ENCODE data around the gene INPP5J.
"Not testable (repeated sequence)": the region's sequence is repeated elsewhere in the genome, so short reads cannot be mapped to it uniquely, and the experiment has no call there.

INPP5J gene

GRCh38 chr22:31088233-31088986 is 34.4 kb upstream of the INPP5J start:
- DNase-seq (ENCODE audit: low read depth), result no peak

DNA sequence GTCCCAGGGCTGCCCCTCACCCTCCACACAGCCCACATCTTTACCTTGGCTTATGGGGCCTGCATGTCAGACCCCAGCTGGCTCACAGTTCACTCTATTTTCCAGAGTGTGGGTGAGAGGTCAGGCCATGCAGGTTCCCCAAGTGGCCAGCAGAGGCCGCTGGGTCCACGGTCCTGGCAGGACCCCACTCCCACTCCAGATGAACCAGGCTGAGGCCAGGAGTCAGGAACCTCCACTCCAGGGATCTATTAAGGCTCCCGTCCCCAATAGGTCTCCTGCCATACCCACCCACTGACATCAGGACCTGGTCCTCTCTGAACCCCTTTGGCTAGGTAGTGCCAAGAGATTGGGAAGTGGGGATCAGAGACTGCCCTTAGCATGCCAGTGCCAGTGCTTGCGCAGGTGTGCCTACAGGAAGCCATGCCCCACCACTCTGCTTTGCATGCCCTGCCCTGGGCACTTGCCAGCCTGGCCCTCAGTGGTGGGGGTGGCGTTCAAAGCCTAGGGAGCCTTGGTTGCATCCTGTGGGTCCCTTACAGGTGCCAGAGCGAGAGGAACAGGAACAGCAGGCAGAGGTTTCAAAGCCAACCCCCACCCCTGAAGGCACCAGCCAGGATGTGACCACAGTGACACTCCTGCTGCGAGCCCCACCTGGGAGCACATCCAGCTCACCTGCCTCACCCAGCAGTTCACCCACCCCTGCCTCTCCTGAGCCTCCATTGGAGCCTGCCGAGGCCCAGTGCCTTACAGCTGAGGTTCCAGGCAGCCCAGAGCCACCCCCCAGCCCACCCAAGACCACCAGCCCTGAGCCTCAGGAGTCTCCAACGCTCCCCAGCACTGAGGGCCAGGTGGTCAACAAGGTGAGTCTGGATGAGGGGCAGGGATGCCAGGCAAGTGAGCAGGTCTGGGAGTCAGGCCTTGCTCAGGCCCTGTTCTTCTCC is 33.3 kb upstream of the INPP5J start:
- DNase-seq (ENCODE audit: low read depth), result no peak

DNA sequence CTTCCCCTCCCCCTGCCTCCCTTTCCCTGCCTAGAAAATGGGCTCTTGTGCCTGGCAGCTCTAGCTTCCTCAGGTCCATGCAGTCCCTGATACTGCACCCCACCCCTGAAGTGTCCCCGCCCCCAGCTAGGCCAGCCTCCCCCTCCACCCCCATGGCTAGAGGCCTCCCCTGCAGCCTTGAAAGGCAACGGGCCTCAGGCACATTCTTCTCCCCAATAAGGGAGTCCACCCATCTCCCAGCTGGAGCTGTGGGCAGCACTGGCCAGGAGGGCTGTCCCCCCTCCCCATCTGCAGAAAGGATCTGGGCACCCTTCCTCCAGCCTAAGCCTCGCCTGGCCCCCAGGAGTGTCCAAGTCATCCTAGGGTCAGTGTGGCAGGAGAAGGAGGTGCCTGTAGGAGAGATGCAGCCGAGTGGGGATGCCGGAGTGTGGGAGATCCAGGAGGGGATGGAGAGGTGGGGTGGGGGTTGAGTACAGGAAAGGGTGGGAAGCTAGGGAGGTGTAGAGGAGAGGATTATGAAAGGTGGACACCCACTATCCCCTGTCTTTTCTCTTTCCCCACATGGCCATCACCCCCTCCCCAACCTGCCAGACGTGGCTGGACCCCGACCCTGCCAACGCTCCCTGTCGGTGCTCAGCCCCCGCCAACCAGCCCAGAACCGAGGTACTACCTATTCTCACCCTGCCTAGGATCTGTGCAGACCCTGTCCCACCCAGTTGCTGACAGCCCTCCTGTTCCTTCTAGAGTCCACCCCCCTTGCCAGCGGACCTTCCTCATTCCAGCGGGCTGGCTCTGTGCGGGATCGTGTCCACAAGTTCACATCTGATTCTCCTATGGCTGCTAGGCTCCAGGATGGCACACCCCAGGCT is 32.3 kb upstream of the INPP5J start:
- no peak for DNase-seq (ENCODE audit: low read depth)

DNA sequence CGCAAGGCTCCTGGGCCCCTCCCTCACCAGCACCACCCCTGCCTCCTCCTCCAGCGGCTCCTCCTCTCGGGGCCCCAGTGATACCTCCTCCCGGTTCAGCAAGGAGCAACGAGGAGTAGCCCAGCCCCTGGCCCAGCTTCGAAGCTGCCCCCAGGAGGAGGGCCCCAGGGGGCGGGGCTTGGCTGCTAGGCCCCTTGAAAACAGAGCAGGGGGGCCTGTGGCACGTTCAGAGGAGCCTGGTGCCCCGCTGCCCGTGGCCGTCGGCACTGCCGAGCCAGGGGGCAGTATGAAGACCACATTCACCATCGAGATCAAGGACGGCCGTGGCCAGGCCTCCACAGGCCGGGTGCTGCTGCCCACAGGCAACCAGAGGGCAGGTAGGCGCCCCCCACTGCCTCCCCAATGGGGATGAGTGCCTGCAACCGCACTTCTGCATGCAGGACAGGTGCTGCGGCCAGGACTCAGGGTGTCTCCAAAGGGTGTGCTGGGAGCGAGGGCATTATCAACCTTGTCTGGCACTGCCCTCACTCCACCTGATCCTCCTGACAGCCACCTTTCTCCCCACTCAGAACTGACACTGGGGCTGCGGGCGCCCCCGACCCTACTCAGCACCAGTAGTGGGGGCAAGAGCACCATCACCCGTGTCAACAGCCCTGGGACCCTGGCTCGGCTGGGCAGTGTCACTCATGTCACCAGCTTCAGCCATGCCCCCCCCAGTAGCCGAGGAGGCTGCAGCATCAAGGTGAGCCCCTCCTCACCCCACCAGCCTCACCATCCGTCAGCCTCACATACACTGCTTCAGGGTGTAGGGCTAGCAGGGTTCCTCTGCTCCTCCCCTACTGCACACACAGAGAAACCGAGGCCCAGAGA is 31.4 kb upstream of the INPP5J start:
- DNase-seq (ENCODE audit: low read depth), result no peak

DNA sequence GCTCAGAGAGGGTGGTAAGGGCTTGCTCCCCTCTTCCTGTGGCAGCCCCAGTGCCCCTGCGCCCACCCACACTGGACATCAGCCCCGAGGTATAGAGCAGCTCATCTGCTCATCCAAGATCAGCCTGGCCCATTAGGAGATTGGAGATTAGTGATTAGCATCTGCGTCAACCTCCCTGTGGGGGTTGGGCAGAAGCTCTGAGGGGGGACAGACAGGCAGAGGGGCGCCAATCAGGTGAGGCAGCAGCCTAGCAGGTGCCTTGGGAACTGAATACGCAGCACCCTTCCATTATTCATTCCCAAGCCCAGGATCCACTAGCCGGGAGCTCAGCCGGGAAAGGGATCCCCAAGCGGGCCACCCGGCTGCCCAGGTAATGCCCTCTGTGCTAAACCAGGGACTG is 30.6 kb upstream of the INPP5J start:
- DNase-seq (ENCODE audit: low read depth), result no peak

DNA sequence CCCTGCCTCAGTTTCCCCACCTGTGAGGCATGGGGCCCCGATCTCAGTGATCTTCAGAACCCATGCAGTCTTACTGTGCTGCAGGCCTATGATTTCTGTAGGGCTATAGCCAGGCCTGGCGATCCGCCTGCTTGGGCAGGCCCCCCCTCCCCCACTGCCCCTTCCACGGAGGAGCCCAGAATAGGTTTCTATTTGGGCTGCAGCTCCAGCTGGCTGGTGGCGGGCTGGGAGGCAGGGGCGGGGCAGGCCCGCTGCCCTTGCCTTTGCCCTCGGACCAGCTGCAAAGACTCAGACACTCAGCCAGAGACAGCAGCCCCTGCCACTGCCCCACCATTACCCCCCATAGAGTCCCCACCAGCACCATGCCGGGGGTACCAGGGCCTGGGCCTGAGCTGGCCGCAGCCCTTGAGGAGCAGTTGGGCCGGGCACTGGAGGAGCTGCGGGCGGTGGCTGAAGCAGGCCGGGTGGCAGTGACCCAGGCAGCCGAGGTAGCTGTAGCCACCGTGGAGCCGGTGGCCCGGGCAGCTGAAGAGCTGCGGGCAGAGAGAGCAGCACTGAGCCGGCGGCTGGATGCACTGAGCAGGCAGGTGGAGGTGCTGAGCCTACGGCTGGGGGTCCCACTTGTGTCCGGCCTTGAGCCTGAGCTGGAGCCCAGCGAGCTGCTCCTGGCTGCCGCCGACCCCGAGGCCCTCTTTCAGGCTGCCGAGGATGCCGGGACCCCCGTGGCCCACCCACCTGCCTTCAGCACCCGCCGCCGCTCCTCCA is 29.5 kb upstream of the INPP5J start:
- DNase-seq (ENCODE audit: low read depth), result no peak

- no peak for DNase-seq (ENCODE audit: low read depth)
Observed at GRCh38 chr22:31094021-31094551, 28.7 kb upstream of the INPP5J start.

DNA sequence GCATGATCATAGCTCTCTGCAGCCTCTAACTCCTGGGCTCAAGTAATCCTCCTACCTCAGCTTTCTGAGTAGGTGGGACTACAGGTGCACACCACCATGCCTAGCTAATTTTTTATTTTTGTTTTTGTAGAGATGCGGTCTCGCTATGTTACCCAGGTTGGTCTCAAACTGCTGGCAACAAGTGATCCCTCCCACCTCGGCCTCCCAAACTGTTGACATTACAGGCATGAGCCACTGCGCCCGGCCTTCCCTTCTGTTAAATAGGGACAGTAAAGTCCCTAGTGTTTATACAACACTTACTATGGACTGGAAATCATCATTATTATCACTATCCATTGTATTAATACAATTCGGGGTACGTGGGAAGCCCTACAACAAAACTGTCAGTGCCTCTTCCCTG is 28.0 kb upstream of the INPP5J start:
- no peak for DNase-seq (ENCODE audit: low read depth)

GRCh38 chr22:31095637-31096249 is 27.0 kb upstream of the INPP5J start:
- no peak for DNase-seq (ENCODE audit: low read depth)

DNA sequence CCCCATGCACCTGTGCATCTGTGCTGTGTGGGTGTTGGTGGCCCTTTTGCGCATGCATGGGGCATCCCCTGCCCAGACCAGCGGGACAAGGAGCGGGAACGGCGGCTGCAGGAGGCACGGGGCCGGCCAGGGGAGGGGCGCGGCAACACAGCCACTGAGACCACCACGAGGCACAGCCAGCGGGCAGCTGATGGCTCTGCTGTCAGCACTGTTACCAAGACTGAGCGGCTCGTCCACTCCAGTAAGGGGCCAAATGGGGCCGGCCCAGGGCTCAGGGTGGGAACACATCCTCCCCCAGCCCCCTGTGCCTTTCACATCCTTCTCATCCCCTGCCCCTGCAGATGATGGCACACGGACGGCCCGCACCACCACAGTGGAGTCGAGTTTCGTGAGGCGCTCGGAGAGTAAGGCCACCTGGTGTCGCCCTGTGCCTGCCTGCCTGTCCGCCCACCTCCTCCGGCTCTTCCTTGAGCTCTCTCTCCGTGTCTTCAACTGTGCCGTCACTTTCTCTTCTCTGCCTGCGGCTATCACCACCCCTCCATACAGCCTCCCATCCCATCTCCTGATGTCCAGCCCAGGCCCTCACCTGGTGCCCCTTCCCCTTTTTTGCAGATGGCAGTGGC is 26.0 kb upstream of the INPP5J start:
- DNase-seq (ENCODE audit: low read depth), result no peak

DNA sequence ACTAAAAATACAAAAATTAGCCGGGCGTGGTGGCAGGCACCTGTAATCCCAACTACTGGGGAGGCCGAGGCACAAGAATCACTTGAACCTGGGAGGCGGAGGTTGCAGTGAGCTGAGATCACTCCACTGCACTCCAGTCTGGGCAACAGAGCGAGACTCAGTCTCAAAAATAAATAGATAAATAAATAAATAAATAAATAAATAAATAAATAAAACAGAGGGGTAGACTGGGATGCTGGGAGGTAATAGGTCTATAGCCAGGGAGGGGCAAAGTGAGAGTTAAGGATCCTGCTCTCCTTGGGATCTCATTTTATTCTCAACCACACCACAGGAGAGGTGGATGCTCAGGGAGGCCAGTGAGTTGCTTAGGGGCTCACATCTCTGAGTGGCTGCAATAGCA is 25.2 kb upstream of the INPP5J start:
- DNase-seq (ENCODE audit: low read depth), result not testable (repeated sequence)

DNA sequence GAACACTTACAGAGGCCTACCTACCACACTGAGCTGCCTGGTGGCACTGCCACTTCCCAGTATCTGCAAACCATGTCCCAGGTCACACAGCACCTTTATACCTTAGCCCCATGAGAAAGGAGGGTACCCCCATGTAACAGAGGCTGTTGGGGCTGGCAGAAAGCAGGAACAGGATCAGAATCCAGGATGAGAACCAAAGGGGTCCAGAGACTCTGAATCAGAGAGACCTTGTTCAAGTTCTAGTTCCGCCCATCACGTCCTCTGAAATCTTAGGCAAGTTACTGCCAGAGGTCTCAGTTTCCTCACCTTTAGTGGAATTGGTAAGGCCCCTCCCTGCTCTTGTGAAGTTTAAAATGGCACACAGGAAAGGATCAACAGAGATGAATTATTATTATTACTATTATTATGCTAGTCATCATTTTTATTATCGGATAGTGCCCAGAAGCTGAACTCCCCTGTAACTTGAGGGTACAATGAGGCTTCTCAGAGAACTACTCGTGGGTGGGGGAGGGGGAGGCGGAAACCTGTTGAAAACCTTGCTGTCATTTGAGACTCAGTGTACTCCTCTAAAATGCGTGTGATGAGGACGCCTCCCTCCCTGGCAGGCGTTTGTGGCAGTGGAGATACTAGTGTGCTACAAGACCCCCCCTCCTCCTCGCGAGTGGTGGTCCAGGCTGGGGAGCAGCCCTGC is 24.7 kb upstream of the INPP5J start:
- DNase-seq (ENCODE audit: low read depth), result no peak

GRCh38 chr22:31098632-31099110 is 24.1 kb upstream of the INPP5J start:
- DNase-seq (ENCODE audit: low read depth), result no peak

GRCh38 chr22:31099386-31099785 is 23.4 kb upstream of the INPP5J start:
- no peak for DNase-seq (ENCODE audit: low read depth)

GRCh38 chr22:31099841-31100761 is 22.7 kb upstream of the INPP5J start:
- no peak for DNase-seq (ENCODE audit: low read depth)

DNA sequence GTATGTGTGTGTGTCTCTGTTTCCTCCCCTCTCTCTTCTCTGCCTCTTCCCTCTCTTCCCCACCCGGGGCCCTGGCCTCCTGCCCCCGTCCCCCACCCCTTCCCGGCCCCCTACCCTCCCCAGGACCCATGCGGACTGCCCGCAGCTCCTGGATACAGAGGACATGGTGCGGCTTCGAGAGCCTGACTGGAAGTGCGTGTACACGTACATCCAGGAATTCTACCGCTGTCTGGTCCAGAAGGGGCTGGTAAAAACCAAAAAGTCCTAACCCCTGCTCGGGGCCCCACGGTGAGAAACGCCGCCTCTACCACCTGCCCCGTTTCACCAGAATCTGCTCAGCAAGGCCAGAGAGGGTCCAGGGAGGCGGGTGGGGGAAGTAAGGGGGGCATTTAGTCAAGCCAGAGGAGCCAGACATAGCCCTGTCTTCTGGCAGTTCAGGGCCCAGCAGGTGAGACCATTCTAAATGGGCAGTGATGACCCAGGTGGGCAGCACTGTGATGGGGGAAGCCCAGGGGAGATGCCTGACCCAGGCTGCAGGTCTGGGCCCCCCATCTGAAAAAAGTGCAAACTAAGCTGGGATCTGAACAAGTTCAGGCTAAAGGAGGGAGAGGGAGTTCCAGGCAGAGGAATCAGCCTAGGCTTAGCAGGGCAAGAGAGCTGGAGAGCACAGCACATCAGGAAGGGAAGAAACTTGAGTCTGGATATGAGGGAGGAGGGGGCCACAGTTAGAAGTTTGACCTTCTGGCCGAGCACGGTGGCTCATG is 21.8 kb upstream of the INPP5J start:
- DNase-seq (ENCODE audit: low read depth), result no peak
